ENCODE measurements around the gene KLHDC8B. TPM values are rescaled to one million over a fixed set of nuclear protein-coding genes. Genes with fewer than 3 reads are reported as not detected.

Gene KLHDC8B
- 23.8 and 91.7 TPM in 2 replicates for total RNA-seq (ENCODE audit: low replicate concordance)

DNA sequence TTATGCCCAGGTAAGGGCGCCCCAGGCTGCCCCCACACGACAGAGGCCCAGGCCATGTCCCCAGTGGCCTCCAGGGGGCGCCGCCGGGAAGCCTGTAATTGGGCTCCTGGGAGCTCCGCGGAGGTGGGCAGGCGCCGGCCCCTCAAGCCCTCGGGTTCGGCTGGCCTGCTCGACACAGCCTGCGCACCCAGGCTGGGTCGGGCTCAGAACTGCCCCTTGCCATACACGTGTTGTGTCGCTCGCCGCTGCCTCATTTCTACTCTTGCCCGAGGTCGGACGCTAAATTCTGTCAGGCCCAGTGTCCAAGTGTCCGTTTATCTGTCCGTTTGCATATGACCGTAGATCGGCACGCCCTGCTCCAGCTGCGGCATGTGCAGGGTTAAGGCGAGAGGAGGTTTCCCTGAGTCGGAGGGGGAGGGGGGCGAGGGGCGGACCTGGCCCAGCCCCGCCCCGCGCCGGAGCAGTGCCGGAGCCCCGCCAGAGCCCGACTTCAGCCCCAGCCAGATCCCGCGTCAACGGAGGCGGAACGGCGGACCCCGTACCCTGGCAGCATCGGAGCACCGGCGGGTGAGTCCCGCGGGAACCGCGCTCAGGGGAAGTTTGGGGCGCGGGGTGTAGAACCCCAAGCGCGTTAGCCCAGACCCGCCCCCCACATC, at the start of gene KLHDC8B:
KLHDC8B (plus strand) TSS at position 480 of the 656 bp plus-strand sequence. CDS start 1,172 bp downstream, outside the sequence.
- peak; percentile 86 for DNase-seq (ENCODE audit: low read depth)
- peak within 1 kb of the TSS; percentile 85 for H3K4me3 ChIP-seq (ENCODE audit: low read depth, low read length)
- TF ChIP-seq, protein P1, sequence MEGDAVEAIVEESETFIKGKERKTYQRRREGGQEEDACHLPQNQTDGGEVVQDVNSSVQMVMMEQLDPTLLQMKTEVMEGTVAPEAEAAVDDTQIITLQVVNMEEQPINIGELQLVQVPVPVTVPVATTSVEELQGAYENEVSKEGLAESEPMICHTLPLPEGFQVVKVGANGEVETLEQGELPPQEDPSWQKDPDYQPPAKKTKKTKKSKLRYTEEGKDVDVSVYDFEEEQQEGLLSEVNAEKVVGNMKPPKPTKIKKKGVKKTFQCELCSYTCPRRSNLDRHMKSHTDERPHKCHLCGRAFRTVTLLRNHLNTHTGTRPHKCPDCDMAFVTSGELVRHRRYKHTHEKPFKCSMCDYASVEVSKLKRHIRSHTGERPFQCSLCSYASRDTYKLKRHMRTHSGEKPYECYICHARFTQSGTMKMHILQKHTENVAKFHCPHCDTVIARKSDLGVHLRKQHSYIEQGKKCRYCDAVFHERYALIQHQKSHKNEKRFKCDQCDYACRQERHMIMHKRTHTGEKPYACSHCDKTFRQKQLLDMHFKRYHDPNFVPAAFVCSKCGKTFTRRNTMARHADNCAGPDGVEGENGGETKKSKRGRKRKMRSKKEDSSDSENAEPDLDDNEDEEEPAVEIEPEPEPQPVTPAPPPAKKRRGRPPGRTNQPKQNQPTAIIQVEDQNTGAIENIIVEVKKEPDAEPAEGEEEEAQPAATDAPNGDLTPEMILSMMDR (IDR thresholded peaks at IDR 0.05; ENCODE audit: insufficient read depth, low read length) = peak; percentile 95

DNA sequence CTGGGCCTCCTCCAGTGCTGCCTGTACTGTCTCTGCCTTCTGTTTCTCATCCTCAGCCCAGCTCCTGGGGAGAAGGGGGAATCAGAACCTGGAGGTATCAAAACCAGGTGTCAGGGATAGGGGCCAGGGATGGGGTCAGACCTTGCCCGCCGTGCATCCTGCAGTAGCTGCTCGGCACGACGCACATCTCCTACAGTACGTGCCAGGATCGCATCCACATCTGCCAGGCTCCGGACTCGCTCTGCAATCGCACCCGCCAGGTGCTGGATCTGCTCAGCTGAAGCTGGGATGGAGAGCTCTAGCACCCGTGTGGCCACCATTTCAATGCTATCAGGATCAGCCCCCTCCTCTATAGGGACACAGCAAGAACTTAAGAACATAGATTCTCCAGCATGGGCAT, 49.4 kb upstream of the KLHDC8B start:
- TF ChIP-seq, protein P1 (IDR thresholded peaks at IDR 0.05; ENCODE audit: insufficient read depth, low read length) = no peak
- H3K4me3 ChIP-seq (ENCODE audit: low read depth, low read length) = no peak overlapping the region
- DNase-seq (ENCODE audit: low read depth) = no peak

DNA sequence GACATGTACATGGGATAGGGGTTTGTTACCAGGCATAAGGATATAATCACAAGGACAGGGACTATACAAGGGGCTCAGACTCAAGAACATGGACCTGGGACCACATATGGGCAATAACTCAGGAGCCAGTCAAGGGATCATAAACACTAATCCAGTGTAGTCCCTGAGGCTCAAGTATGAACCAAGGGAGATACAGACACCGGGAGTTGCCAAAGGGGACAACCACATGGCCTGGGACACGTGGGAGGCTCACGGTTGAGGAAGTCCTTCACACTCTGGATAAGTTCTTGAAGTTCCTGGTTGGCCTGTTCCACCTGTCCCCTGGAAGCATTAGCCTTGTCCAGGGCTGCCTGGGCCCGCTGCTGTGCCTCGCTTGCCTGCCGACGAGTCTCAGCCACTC, 48.9 kb upstream of the KLHDC8B start:
- TF ChIP-seq, protein P1 (IDR thresholded peaks at IDR 0.05; ENCODE audit: insufficient read depth, low read length) = no peak
- no peak for DNase-seq (ENCODE audit: low read depth)

DNA sequence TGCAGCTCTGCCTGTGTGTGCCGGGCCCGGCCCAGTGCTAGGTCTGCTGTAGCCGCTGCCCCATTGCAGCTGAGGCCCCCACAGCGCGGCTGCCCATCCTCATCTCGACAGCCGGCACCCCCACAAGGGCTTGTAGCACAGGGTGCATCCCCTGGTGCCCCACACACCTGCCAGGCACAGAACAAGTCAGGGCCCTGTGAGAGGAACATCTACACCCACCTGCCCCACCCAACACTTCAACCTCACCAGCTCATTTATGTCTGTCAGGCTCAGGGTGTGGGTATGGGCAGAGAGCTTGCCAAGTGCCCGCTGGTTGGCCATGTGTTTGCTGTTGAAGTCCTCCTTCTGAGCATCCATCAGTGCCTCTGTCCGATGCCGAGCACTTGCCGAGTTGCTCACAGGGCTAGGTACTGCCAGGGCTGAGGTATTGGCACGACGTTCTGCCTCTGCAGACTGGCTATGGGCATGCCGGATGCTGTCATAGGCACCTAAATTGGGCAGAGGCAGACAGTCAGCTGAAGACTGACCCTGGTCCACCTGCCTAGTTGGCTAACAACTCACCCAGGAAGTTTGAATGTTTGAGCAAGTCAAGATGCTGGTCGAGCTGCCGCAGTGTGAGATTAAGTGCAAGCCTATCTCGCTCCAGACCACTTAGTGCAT, 48.4 kb upstream of the KLHDC8B start:
- DNase-seq (ENCODE audit: low read depth) = no peak
- TF ChIP-seq, protein P1 (IDR thresholded peaks at IDR 0.05; ENCODE audit: insufficient read depth, low read length) = no peak
- H3K4me3 ChIP-seq (ENCODE audit: low read depth, low read length) = no peak overlapping the region

More for the DNA sequence above, 48.9 kb upstream of the KLHDC8B start:
- no peak overlapping the region for H3K4me3 ChIP-seq (ENCODE audit: low read depth, low read length)

DNA sequence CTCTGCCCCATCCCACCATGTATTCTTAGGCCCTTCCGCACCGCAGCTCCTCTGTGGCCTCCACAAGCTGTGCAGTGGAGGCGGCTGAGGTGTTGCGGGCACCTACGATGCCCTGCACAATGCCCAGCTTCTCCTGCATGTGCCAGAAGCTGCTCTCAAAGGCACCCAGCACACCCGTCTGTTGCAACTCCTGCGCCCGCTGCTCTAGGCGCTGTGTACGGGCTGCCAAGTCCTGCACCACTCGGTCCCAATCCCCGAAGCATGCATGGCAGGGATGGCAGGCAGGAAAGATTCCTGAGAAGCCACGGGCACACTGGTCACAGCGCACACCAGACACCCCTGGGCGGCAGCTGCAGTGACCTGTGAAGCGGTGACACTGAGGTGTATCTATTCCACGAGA, 47.7 kb upstream of the KLHDC8B start:
- no peak for DNase-seq (ENCODE audit: low read depth)
- TF ChIP-seq, protein P1 (IDR thresholded peaks at IDR 0.05; ENCODE audit: insufficient read depth, low read length) = no peak
- H3K4me3 ChIP-seq (ENCODE audit: low read depth, low read length) = no peak overlapping the region

DNA sequence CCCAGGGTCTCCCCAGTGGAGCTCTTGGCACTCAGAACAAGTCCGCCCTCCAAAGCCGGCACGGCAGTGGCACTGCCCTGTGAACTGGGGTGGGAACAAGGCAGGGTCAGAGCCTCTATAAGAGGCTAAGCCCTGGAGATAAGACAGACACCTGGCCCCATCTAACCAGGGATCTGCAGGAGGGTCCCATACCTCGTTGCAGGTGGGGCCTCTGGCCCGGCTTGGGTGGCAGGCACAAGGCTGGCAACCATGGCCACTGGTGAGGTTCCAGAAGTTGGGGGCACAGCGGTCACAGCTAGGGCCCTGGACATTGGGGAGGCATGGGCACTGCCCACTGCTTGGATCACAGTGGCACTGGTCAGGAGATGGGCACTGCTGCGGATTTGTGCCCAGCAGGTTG, 47.2 kb upstream of the KLHDC8B start:
- H3K4me3 ChIP-seq (ENCODE audit: low read depth, low read length) = no peak overlapping the region
- TF ChIP-seq, protein P1 (IDR thresholded peaks at IDR 0.05; ENCODE audit: insufficient read depth, low read length) = no peak
- no peak for DNase-seq (ENCODE audit: low read depth)
